Left colon (tissue), 2 donors: ENCODE results near the gene INVS. TPM values are rescaled to one million over a fixed set of nuclear protein-coding genes. Genes with fewer than 3 reads are reported as not detected.
A peak's percentile ranks its signal among the peaks of the same experiment; 100 is the strongest.
"Not testable (repeated sequence)": the region's sequence is repeated elsewhere in the genome, so short reads cannot be mapped to it uniquely, and the experiment has no call there.

Experiments
- ATAC-seq: fragments of 200-7000 bp; cut with Tn5 transposase; one replicate; pipeline ENCODE4 v1.9.1; 2020; ENCODE audit warnings: mild to moderate bottlenecking, moderate library complexity
- DNase-seq, 2 donors: peaks; one replicate each; pipeline ENCODE4 v3.0.0-alpha.2; 2020
- intact Hi-C, 2 donors: fragments of 100-400 bp; cut with DNase I in 1 of 2; cut with micrococcal nuclease in 1 of 2; formaldehyde crosslinking; loops; one replicate each; pipeline versions ENCODE4 v1.11.2 to v1.14.0; 2022; cut with DNase I, micrococcal nuclease
- long read RNA-seq: library from polyadenylated mRNA; unstranded; transcript quantifications from one replicate; pipeline ENCODE4 v2.0.0, GENCODE V29; 2021
- total RNA-seq, 2 donors: library from RNA; stranded (reverse); fragmentation: NEBNext Ultra II Directional; extraction: Animal tissue kit (Norgen Biotek cat#: 25700); gene quantifications; one replicate each; pipeline ENCODE4 v1.2.1, GENCODE V29; 2021
- donor health status: DM: no; HTN: no; CAD: no.
- donor health status: DM: yes; HTN: yes; CAD: no.

INVS gene, protein sequence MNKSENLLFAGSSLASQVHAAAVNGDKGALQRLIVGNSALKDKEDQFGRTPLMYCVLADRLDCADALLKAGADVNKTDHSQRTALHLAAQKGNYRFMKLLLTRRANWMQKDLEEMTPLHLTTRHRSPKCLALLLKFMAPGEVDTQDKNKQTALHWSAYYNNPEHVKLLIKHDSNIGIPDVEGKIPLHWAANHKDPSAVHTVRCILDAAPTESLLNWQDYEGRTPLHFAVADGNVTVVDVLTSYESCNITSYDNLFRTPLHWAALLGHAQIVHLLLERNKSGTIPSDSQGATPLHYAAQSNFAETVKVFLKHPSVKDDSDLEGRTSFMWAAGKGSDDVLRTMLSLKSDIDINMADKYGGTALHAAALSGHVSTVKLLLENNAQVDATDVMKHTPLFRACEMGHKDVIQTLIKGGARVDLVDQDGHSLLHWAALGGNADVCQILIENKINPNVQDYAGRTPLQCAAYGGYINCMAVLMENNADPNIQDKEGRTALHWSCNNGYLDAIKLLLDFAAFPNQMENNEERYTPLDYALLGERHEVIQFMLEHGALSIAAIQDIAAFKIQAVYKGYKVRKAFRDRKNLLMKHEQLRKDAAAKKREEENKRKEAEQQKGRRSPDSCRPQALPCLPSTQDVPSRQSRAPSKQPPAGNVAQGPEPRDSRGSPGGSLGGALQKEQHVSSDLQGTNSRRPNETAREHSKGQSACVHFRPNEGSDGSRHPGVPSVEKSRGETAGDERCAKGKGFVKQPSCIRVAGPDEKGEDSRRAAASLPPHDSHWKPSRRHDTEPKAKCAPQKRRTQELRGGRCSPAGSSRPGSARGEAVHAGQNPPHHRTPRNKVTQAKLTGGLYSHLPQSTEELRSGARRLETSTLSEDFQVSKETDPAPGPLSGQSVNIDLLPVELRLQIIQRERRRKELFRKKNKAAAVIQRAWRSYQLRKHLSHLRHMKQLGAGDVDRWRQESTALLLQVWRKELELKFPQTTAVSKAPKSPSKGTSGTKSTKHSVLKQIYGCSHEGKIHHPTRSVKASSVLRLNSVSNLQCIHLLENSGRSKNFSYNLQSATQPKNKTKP
- 10 to 100 TPM; 10.7 to 14.6 TPM for total RNA-seq
- long read RNA-seq, partial matches to known transcripts: 4 of 7 reads
- long read RNA-seq, other reads (novel, unspliced or antisense): 2 of 7 reads

- intact Hi-C loops: no loop called here
- peak; percentile 94 for ATAC-seq
- peak; percentile 98 to 99 for DNase-seq
Measured at GRCh38 chr9:100098887-100099721, at the start of gene INVS, which contains the start of gene ERP44. TSS of gene INVS (plus strand) at chr9:100099243. CDS start at chr9:100104522, 5,279 bp downstream. TSS of gene ERP44 (minus strand) at chr9:100099000. CDS start at chr9:100098840, 160 bp downstream.

DNA sequence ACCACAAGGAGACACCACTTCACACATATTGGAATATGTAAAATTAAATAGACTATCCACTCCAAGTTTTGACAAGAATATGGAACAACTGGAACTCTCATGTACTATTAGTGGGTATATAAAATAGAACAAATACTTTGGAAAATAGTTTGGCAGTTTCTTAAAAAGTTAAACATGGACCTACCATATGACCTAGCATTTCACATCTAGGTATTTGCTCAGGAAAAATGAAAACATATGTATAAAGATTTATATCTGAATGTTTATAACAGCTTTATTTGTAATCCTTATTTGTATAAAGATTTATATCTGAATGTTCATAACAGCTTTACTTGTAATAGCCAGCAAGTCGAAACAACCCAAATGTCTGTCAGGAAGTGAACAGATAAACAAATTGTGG lies 49.5 kb upstream of the INVS start:
- ATAC-seq (no peak), DNase-seq (no peak)
- intact Hi-C loops: no loop called here

- intact Hi-C loops: no loop called here
- ATAC-seq (no peak), DNase-seq (no peak)
Measured at GRCh38 chr9:100052375-100052774, 46.7 kb upstream of the INVS start.

DNA sequence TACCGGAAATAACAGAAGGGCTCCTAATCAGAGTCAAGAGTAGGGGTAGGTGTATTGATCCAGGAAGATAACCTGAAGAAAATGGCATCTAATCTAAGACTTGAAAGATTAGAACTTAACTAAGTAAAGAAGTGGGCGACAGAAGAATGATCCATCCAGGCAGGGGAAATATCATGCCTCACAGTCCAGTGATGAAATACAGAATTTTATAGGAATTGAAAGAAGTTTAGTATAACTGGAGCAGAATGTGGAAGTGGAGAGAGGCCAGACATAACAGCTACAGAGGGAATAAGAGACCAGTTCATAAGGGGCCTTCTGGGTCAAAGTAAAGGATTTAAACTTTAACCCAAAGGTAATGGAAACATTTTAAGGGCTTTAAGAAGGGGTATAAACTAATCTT lies 42.5 kb upstream of the INVS start:
- no peak for DNase-seq
- intact Hi-C loops: no loop called here
- no peak for ATAC-seq

DNA sequence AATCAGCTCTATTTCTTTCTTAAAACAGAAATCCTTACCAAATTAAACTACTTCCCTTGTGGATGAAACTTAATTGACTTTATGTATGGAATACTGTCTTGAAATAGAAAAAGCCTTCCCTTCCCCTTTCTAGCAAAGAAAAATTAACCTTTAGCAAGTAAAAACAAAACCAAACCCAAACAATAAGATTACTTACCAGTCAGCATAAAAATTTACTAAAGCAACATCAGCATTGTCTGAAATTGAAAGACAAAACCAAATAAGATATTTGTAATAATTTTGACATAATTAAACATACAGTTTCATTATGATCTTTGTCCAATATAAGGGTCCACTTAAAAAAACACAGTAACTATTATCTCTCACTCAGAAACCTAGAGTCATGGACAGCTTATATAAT lies 41.4 kb upstream of the INVS start:
- ATAC-seq (no peak), DNase-seq (no peak)
- intact Hi-C loops: no loop called here

GRCh38 chr9:100058699-100059579 lies 40.1 kb upstream of the INVS start:
- intact Hi-C loops: no loop called here
- ATAC-seq (no peak), DNase-seq (no peak)

DNA sequence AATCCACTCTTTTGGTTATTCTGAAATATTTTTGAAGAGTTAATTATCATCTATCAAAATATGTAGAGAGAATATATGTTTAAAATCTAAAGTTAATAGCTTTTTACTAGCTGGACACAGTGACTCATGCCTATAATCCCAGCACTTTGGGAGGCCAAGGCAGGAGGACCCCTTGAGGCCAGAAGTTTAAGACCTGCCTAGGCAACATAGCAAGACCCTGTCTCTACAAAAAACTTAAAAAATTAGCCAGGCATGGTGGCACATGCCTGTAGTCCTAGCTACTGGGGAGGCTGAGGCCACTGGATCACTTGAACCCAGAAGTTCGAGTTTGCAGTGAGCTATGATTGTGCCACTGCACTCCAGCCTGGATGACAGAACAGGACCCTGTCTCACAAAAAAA lies 36.4 kb upstream of the INVS start:
- ATAC-seq, intact Hi-C loops, DNase-seq: not testable (repeated sequence)

GRCh38 chr9:100063185-100063584 lies 35.9 kb upstream of the INVS start:
- ATAC-seq: no peak
- intact Hi-C loops: no loop called here
- no peak for DNase-seq

GRCh38 chr9:100064872-100065581 lies 34.0 kb upstream of the INVS start:
- no peak for ATAC-seq

GRCh38 chr9:100066539-100066938 lies 32.5 kb upstream of the INVS start:
- intact Hi-C loops: no loop called here
- ATAC-seq (no peak), DNase-seq (no peak)

More at GRCh38 chr9:100064872-100065581, 34.0 kb upstream of the INVS start:
- DNase-seq: no peak
- intact Hi-C loops: no loop called here

GRCh38 chr9:100067990-100068389 lies 31.1 kb upstream of the INVS start:
- DNase-seq, ATAC-seq, intact Hi-C loops: not testable (repeated sequence)

GRCh38 chr9:100069068-100069467 lies 30.0 kb upstream of the INVS start:
- DNase-seq, intact Hi-C loops, ATAC-seq: not testable (repeated sequence)

DNA sequence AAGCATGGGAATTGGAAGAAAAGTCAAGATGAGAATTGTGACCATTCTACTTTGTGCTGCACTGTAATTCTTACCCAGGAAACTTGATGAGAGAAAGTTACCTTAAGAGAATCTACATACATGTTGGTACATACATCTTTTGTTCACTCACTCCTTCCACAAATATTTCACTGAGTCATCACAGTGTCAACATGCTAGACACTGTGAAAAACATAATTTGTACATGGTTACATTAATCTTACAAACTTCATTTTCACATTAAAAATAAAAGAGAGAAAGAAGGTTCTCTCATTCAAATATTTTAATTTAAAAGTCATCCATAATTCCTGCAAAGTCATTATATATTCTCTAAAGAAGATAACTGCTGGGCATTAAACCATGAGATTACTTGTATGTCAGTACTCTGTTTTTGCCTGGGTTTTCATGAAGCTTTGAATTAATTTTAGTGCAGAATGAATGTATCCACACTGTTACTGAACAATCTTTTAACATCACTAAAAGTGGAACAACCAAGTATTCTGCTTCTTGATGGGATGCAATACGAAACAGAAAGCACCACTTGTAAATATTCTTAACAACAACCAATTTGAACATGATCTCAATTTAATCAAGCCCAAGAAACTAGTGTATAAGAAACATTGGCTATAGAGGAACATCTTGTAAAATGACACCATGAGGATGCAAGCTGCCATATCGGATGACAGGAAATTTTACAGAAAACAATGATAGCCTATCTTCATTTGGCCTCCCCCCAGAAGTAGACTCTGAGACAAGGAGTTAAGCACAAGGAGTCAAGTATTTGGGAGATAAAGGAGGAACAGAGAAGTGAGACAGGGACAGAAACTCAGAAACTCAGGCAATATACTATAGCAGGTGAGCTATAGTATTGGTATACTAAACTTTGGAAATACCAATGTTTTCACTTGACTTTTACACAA lies 28.7 kb upstream of the INVS start:
- no peak for ATAC-seq

GRCh38 chr9:100071271-100071670 lies 27.8 kb upstream of the INVS start:
- no peak for ATAC-seq
- no peak for DNase-seq
- intact Hi-C loops: no loop called here

More for the DNA sequence above, 28.7 kb upstream of the INVS start:
- no peak for DNase-seq
- intact Hi-C loops: no loop called here

DNA sequence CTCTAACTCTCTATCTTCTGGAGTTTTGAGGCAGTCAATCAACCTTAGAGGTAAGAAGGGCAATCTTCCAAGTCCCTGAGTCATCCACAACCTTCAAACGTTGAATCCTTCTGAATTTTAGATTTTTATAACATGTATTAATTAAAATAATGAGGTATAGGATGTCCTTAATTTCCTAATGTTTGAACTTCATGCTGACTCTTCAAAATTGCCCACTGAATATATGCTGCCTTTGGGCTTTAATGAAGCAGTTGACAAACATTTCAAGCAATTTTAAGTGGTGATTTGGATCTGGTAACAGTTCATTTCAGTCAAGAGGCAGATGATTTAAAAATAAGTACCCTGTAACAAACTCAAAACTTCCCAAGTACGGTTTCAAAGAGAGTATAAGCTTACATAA lies 26.2 kb upstream of the INVS start:
- ATAC-seq (no peak), DNase-seq (no peak)
- intact Hi-C loops: no loop called here

DNA sequence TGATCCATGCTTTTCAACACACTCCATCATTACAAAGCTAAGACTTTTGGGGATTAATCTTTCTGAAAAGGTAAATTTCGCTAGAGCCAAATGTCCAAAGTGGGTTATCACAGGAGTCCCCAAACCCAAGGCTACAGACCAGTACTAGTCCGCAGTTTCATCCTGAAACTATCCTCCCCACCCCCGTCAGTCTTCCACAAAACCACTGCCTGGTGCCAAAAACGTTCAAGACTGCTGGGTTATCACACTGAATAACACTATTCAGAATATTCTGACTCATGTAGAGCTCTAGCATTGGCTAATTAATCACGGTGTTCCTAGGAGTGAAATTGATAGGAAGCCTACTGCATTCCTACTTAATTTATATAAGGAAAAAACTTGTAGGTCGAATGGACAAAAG lies 24.9 kb upstream of the INVS start:
- ATAC-seq (no peak), DNase-seq (no peak)
- intact Hi-C loops: no loop called here
